ENCODE results near the gene COG5.

COG5 gene

DNA sequence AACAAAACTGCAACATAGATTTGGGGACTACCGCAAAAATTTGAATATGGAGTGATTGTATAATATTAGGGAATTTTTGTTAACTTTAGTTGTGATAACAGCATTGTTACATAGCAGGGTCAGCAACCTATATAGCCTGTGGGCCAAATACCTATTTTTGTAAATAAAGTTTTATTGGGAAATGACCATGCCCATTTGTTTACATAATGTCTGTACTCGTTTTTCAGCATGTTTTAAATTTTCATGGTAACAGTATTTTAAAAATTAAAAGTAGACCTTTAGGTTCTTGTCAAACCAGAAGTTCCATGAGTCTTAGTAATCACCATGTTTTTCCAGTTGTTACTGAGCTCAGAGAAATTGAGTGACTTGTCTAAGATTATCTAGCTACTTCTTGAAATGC is 21.0 kb upstream of the COG5 start:
- no peak for ATAC-seq

DNA sequence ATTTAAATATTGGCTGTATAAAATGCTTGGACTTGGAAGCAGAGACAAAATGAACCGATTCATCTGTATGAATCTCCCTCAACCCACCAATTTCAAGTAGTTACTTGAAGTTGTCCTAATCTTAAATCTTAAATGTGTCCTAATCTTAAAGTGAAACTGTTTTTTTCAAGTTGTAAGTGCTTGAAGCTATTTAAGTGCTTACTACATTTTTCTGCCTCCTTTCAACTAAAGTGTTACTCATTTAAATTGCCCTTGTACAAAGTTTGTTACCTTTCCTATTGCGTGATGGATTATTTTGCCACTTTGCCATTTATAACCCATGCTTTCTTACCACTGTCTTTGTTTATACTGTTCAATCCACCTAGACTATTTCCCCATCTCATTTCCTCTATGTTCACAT is 19.2 kb upstream of the COG5 start:
- no peak for ATAC-seq

More for the DNA sequence above, 21.0 kb upstream of the COG5 start:
- TF ChIP-seq ARNTL (CRISPR knock-in tag; IDR thresholded peaks at IDR 0.05; ENCODE audit: borderline replicate concordance, low read depth) = no peak

DNA sequence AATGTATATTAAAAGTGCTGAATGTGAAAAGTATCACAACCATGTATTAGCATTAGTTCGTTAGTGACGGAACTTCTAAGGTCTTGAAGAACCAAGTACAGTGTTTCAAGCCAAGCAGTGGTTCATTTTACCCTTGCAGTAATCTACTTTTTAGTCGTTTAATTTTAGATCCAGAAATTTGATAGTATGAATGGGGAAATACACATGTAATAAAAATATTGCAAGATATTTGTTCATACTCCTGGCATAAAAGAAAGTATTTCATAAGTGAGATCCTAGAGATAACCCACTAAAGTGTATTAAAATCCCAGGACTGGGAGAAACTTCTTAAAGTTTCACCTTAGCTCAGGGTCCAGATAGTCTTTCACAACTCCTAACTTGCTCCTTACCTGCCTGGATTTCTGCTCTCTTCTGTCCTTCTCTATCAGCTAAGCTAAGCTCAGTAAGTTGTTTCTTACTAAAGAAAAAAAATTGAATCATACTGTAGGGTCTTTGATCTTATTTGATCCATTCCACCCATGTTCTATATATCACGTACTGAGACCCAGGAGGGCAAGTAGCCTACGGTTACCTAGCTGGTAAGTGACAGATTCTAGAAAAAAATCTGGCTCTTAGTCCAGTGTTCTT is 17.8 kb upstream of the COG5 start:
- no peak for ATAC-seq
- peak; percentile 21 for TF ChIP-seq ISL1 (CRISPR knock-in tag; IDR thresholded peaks at IDR 0.05)
- TF ChIP-seq CSDC2 (CRISPR knock-in tag; IDR thresholded peaks at IDR 0.05) = no peak

More for the DNA sequence above, 19.2 kb upstream of the COG5 start:
- no peak for TF ChIP-seq ZFP3 (CRISPR knock-in tag; IDR thresholded peaks at IDR 0.05)
- no peak for TF ChIP-seq ESRRG (CRISPR knock-in tag; IDR thresholded peaks at IDR 0.05)
- TF ChIP-seq ZNF565 (CRISPR knock-in tag; conservative IDR thresholded peaks at IDR 0.05; ENCODE audit: low read depth) = no peak
- TF ChIP-seq ARNTL (CRISPR knock-in tag; IDR thresholded peaks at IDR 0.05; ENCODE audit: borderline replicate concordance, low read depth) = no peak
- TF ChIP-seq, protein P1, sequence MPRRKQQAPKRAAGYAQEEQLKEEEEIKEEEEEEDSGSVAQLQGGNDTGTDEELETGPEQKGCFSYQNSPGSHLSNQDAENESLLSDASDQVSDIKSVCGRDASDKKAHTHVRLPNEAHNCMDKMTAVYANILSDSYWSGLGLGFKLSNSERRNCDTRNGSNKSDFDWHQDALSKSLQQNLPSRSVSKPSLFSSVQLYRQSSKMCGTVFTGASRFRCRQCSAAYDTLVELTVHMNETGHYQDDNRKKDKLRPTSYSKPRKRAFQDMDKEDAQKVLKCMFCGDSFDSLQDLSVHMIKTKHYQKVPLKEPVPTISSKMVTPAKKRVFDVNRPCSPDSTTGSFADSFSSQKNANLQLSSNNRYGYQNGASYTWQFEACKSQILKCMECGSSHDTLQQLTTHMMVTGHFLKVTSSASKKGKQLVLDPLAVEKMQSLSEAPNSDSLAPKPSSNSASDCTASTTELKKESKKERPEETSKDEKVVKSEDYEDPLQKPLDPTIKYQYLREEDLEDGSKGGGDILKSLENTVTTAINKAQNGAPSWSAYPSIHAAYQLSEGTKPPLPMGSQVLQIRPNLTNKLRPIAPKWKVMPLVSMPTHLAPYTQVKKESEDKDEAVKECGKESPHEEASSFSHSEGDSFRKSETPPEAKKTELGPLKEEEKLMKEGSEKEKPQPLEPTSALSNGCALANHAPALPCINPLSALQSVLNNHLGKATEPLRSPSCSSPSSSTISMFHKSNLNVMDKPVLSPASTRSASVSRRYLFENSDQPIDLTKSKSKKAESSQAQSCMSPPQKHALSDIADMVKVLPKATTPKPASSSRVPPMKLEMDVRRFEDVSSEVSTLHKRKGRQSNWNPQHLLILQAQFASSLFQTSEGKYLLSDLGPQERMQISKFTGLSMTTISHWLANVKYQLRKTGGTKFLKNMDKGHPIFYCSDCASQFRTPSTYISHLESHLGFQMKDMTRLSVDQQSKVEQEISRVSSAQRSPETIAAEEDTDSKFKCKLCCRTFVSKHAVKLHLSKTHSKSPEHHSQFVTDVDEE (CRISPR knock-in tag; IDR thresholded peaks at IDR 0.05) = no peak
- TF ChIP-seq TCF4 (CRISPR knock-in tag; IDR thresholded peaks at IDR 0.05; ENCODE audit: borderline replicate concordance) = no peak
- TF ChIP-seq ISL1 (CRISPR knock-in tag; IDR thresholded peaks at IDR 0.05) = no peak
- no peak for TF ChIP-seq RARB (CRISPR knock-in tag; IDR thresholded peaks at IDR 0.05)
- no peak for TF ChIP-seq GLIS3 (CRISPR knock-in tag; IDR thresholded peaks at IDR 0.05)
- TF ChIP-seq SNAI2 (CRISPR knock-in tag; IDR thresholded peaks at IDR 0.05) = no peak
- TF ChIP-seq, protein P2, sequence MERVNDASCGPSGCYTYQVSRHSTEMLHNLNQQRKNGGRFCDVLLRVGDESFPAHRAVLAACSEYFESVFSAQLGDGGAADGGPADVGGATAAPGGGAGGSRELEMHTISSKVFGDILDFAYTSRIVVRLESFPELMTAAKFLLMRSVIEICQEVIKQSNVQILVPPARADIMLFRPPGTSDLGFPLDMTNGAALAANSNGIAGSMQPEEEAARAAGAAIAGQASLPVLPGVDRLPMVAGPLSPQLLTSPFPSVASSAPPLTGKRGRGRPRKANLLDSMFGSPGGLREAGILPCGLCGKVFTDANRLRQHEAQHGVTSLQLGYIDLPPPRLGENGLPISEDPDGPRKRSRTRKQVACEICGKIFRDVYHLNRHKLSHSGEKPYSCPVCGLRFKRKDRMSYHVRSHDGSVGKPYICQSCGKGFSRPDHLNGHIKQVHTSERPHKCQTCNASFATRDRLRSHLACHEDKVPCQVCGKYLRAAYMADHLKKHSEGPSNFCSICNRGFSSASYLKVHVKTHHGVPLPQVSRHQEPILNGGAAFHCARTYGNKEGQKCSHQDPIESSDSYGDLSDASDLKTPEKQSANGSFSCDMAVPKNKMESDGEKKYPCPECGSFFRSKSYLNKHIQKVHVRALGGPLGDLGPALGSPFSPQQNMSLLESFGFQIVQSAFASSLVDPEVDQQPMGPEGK (CRISPR knock-in tag; IDR thresholded peaks at IDR 0.05; ENCODE audit: borderline replicate concordance) = no peak
- no peak for TF ChIP-seq ZNF70 (CRISPR knock-in tag; IDR thresholded peaks at IDR 0.05)
- TF ChIP-seq ZC3H10 (CRISPR knock-in tag; IDR thresholded peaks at IDR 0.05) = no peak
- no peak for TF ChIP-seq OSR1 (CRISPR knock-in tag; IDR thresholded peaks at IDR 0.05)
- no peak for TF ChIP-seq CSDC2 (CRISPR knock-in tag; IDR thresholded peaks at IDR 0.05)
- TF ChIP-seq, protein P3, sequence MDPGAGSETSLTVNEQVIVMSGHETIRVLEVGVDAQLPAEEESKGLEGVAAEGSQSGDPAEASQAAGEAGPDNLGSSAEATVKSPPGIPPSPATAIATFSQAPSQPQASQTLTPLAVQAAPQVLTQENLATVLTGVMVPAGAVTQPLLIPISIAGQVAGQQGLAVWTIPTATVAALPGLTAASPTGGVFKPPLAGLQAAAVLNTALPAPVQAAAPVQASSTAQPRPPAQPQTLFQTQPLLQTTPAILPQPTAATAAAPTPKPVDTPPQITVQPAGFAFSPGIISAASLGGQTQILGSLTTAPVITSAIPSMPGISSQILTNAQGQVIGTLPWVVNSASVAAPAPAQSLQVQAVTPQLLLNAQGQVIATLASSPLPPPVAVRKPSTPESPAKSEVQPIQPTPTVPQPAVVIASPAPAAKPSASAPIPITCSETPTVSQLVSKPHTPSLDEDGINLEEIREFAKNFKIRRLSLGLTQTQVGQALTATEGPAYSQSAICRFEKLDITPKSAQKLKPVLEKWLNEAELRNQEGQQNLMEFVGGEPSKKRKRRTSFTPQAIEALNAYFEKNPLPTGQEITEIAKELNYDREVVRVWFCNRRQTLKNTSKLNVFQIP (CRISPR knock-in tag; IDR thresholded peaks at IDR 0.05; ENCODE audit: borderline replicate concordance, low read depth) = no peak
- TF ChIP-seq, protein P4, sequence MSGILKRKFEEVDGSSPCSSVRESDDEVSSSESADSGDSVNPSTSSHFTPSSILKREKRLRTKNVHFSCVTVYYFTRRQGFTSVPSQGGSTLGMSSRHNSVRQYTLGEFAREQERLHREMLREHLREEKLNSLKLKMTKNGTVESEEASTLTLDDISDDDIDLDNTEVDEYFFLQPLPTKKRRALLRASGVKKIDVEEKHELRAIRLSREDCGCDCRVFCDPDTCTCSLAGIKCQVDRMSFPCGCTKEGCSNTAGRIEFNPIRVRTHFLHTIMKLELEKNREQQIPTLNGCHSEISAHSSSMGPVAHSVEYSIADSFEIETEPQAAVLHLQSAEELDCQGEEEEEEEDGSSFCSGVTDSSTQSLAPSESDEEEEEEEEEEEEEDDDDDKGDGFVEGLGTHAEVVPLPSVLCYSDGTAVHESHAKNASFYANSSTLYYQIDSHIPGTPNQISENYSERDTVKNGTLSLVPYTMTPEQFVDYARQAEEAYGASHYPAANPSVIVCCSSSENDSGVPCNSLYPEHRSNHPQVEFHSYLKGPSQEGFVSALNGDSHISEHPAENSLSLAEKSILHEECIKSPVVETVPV (CRISPR knock-in tag; IDR thresholded peaks at IDR 0.05) = no peak
- TF ChIP-seq ZNF8 (CRISPR knock-in tag; IDR thresholded peaks at IDR 0.05) = no peak

DNA sequence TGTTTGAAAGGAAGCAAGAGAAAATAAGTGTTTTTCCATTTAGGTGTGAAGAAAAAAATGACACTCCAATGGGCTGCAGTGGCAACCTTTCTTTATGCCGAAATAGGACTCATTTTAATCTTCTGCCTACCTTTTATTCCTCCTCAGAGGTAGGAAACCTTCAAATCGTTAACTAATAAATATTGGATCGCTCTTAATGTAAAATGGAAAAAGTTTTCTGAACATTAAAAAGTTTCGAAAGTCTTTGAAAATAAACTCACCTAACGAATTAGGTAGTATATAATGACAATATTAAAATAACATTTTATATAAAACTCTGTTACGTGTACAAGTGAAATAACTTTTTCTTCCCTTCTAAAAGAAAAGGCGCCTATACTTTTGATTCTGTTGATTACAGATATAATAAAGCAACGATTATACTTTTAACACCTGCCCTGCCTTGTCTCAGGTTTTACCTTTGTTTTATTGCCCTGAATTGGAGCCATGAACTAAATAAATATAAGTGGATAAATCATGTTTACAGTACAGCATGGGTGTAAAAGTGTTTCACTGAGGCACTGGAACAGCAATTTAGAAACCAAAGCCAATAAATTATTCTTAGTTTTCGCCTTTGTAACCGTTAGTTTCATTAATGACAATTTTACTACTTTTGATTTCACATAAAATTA is 17.1 kb upstream of the COG5 start:
- ATAC-seq = no peak
- TF ChIP-seq CSDC2 (CRISPR knock-in tag; IDR thresholded peaks at IDR 0.05) = no peak
- TF ChIP-seq, protein P2 (CRISPR knock-in tag; IDR thresholded peaks at IDR 0.05; ENCODE audit: borderline replicate concordance) = no peak
- no peak for TF ChIP-seq ZNF565 (CRISPR knock-in tag; conservative IDR thresholded peaks at IDR 0.05; ENCODE audit: low read depth)
- TF ChIP-seq, protein P5, sequence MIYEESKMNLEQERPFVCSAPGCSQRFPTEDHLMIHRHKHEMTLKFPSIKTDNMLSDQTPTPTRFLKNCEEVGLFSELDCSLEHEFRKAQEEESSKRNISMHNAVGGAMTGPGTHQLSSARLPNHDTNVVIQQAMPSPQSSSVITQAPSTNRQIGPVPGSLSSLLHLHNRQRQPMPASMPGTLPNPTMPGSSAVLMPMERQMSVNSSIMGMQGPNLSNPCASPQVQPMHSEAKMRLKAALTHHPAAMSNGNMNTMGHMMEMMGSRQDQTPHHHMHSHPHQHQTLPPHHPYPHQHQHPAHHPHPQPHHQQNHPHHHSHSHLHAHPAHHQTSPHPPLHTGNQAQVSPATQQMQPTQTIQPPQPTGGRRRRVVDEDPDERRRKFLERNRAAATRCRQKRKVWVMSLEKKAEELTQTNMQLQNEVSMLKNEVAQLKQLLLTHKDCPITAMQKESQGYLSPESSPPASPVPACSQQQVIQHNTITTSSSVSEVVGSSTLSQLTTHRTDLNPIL (CRISPR knock-in tag; IDR thresholded peaks at IDR 0.05; ENCODE audit: low read depth) = no peak
- TF ChIP-seq ARNTL (CRISPR knock-in tag; IDR thresholded peaks at IDR 0.05; ENCODE audit: borderline replicate concordance, low read depth) = no peak
- no peak for TF ChIP-seq PPARA (CRISPR knock-in tag; IDR thresholded peaks at IDR 0.05; ENCODE audit: borderline replicate concordance)
- TF ChIP-seq, protein P4 (CRISPR knock-in tag; IDR thresholded peaks at IDR 0.05) = no peak
- no peak for TF ChIP-seq ZFP3 (CRISPR knock-in tag; IDR thresholded peaks at IDR 0.05)
- no peak for TF ChIP-seq ESRRG (CRISPR knock-in tag; IDR thresholded peaks at IDR 0.05)
- TF ChIP-seq TOX (CRISPR knock-in tag; IDR thresholded peaks at IDR 0.05; ENCODE audit: borderline replicate concordance) = no peak
- TF ChIP-seq SNAI2 (CRISPR knock-in tag; IDR thresholded peaks at IDR 0.05) = no peak
- no peak for TF ChIP-seq ZFP30 (CRISPR knock-in tag; IDR thresholded peaks at IDR 0.05)
- no peak for TF ChIP-seq RARB (CRISPR knock-in tag; IDR thresholded peaks at IDR 0.05)
